Amniotic stem cell (primary cell): ENCODE data around the gene KCNG2.

Experiments used
- DNase-seq: peaks from one replicate; lab custom pipeline; 2025; lab: John Stamatoyannopoulos, UW

KCNG2 gene

DNA sequence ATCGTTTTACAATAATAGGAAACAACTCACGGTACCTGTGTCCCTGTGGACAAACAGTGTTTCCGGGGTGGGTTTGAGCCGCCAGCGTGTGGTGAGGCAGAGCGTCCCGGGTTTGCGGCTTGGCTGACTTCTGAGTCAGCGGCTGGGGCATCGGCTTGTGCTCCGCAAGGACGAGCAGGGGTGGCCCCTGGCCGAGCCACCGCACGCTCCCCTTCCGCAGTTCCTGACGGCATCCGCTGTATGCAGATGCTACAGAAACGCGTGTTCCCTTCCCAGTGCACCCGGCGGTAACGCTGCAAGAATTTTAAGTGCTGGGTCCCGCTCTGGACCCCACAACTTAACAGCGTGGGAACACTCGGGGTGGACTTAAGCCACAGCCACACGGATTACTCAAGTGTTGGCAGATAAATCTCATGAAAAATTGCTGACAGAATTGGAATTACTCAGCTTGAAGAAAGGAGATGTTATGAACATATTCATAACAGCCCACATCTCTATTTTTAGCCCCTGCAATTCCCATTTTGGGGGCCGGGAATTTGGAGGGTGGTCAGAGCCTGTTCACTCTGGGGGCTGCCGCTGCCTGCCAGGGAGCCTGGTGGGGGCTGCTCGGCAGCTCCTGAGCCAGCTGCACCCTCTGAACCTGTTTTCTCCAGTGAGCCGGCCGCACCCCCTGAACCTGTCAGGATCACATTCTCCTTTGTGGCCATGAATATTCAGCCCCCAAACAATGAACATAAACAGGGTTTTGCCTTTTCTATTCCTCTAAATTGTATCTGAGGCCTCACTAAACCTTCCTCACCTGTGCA lies 12.6 kb upstream of the KCNG2 start:
- no peak for DNase-seq

GRCh38 chr18:79785831-79786230 lies 11.9 kb upstream of the KCNG2 start:
- DNase-seq = no peak

DNA sequence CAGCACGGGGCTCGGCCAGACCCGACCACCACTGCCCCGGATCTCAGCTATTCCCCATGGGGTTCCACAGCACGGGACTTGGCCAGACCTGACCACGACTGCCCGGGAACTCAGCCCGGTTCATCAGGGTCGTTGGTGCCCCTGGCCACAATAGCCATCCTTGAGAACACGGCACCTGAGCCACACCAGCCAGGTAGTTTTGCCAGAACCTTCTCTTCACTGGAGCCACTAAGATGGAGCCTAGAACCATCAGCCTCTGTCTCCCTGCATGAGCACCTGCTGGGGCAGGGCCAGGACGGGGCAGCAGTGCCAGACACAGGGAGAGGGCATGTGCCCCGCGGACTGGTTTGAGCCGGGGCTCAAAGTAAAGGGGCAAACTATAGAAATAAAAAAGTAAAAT lies 11.4 kb upstream of the KCNG2 start:
- DNase-seq = no peak

DNA sequence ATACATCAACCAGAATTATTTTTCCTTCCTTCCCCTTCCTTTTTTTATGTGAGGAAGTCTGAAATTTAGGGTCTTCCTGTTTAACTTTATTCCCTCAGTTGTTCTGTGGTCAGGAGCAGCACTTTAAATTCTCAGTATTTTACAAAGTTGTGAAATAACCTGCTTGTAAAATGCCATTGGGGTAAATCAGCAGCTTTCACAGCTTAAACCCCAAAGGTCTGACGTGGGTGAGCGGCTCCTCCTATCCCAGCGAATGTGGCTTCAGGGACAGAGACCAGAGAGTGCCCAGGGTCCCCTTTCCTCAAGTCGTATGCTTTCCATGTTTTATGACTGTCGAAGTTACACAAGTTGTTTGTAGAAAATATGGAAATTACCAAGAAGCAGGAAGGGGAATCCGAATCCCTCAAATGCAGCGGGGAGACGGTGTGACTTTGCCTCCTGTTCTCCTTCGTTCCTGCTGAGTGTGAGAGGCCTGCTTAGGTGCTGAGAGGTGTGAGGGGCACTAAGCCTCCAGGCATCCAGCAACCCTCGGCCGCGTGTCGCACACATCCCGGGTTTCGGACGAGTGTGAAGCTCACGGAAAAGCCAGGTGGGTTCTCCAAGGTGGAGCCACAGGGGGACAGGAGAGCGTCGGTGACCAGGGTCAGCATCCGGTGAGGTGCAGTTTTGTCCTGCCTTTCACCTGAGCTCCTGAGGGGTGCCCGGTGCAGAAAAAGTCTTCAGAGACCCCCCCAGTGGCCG lies 10.8 kb upstream of the KCNG2 start:
- DNase-seq = no peak

GRCh38 chr18:79787527-79787864 lies 10.2 kb upstream of the KCNG2 start:
- DNase-seq = no peak

- DNase-seq = no peak
Observed at GRCh38 chr18:79787865-79788733, 9.6 kb upstream of the KCNG2 start.

- DNase-seq = no peak
Observed at GRCh38 chr18:79788734-79789085, 9.0 kb upstream of the KCNG2 start.

GRCh38 chr18:79789091-79789891 lies 8.4 kb upstream of the KCNG2 start:
- no peak for DNase-seq

- no peak for DNase-seq
Observed at GRCh38 chr18:79789901-79790890, 7.5 kb upstream of the KCNG2 start.

- peak; percentile 50 for DNase-seq
Observed at GRCh38 chr18:79790996-79791972, 6.5 kb upstream of the KCNG2 start.

- DNase-seq = no peak
Observed at GRCh38 chr18:79792096-79792987, 5.4 kb upstream of the KCNG2 start.

GRCh38 chr18:79792988-79793355 lies 4.8 kb upstream of the KCNG2 start:
- DNase-seq = no peak

DNA sequence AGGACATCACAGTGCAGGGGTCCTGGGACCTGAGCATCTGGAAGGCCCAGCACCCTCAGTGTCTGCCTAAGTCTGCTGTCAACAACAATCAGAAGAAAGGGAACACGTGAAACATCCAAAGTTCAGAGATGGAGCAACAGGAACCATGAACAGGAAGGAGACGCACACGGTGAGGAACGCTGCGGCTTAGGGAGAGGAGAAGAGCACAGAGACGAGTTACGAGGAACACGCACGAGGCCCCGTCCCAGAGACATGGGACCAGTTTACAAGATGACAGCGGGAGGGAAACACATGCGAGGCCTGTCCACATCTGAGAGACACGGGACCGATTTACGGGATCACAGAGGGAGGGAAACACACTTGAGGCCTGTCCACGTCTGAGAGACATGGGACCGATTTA lies 2.9 kb upstream of the KCNG2 start:
- DNase-seq = no peak

GRCh38 chr18:79795446-79795845 lies 2.3 kb upstream of the KCNG2 start:
- no peak for DNase-seq

DNA sequence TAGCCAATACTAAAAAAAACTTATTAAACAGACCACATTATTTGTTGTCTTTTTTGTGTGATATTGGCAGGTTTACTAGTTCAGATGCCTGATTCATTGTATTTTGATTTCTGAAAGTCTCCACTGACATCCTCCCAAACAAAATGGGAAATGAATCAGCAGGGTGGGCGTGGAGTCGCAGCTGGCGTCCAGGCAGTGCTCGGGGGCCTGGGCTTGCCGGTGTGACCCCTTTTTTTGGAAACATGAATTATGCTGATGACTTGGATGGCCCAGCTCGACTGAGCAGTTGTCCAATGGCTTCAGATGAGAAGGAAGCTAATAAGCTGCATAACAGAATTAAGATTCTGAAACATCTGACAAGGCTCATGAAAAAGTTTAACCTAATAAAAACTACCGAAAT lies 1.7 kb upstream of the KCNG2 start:
- DNase-seq = no peak

GRCh38 chr18:79796531-79797405 lies 970 bp upstream of the KCNG2 start:
- no peak for DNase-seq

GRCh38 chr18:79798346-79798998 lies 734 bp downstream of the KCNG2 start:
- no peak for DNase-seq
